Measurements from ENCODE around the gene DHX57.
"Not testable (repeated sequence)": the region's sequence is repeated elsewhere in the genome, so short reads cannot be mapped to it uniquely, and the experiment has no call there.

Gene DHX57

GRCh38 chr2:38863061-38863695, 12.6 kb downstream of the DHX57 start:
- no peak for DNase-seq

- no peak for DNase-seq
These were observed 13.3 kb downstream of the DHX57 start for GRCh38 chr2:38862476-38862875.

GRCh38 chr2:38856165-38856564, 19.6 kb downstream of the DHX57 start:
- DNase-seq: no peak

- no peak for DNase-seq
These were observed 25.7 kb downstream of the DHX57 start for GRCh38 chr2:38850045-38850444.

GRCh38 chr2:38836791-38837190, 38.9 kb downstream of the DHX57 start:
- no peak for DNase-seq

- no peak for DNase-seq
These were observed 39.7 kb downstream of the DHX57 start for GRCh38 chr2:38835990-38836389.

- DNase-seq: no peak
These were observed 40.6 kb downstream of the DHX57 start for GRCh38 chr2:38835015-38835601.

- DNase-seq: no peak
These were observed 45.1 kb downstream of the DHX57 start for GRCh38 chr2:38830526-38831159.

GRCh38 chr2:38829971-38830370, 45.8 kb downstream of the DHX57 start:
- no peak for DNase-seq

- DNase-seq: no peak
These were observed 47.3 kb downstream of the DHX57 start for GRCh38 chr2:38828460-38828859.

GRCh38 chr2:38827539-38828145, 48.1 kb downstream of the DHX57 start:
- DNase-seq: not testable (repeated sequence)

GRCh38 chr2:38825956-38826355, 49.8 kb downstream of the DHX57 start:
- DNase-seq: no peak

- DNase-seq: no peak
These were observed 50.8 kb downstream of the DHX57 start for GRCh38 chr2:38824906-38825305.

- DNase-seq: no peak
These were observed 52.3 kb downstream of the DHX57 start for GRCh38 chr2:38823386-38823785.

- DNase-seq: no peak
These were observed 57.2 kb downstream of the DHX57 start for GRCh38 chr2:38818565-38818964.

GRCh38 chr2:38815936-38816335, 59.8 kb downstream of the DHX57 start:
- DNase-seq: no peak

- DNase-seq: no peak
These were observed 65.2 kb downstream of the DHX57 start for GRCh38 chr2:38810488-38810887.

- DNase-seq: no peak
These were observed 67.1 kb downstream of the DHX57 start for GRCh38 chr2:38808677-38809076.

GRCh38 chr2:38806733-38807059, 69.0 kb downstream of the DHX57 start:
- DNase-seq: no peak

GRCh38 chr2:38806015-38806732, 69.6 kb downstream of the DHX57 start:
- no peak for DNase-seq

GRCh38 chr2:38797953-38798352, 77.8 kb downstream of the DHX57 start:
- no peak for DNase-seq

- DNase-seq: no peak
These were observed 78.5 kb downstream of the DHX57 start for GRCh38 chr2:38797250-38797676.

- DNase-seq: not testable (repeated sequence)
These were observed 80.7 kb downstream of the DHX57 start for GRCh38 chr2:38795016-38795415.
